ENCODE measurements around the gene ZDHHC4.

- TF ChIP-seq POLR2A (IDR thresholded peaks at IDR 0.05; ENCODE audit: low read length) (no peak), GATA1 (IDR thresholded peaks at IDR 0.05; ENCODE audit: low read depth, low read length) (no peak)
Measured at GRCh38 chr7:6619961-6620360, 42.7 kb downstream of the ZDHHC4 start.
